HepG2 (cell line): Measurements from ENCODE around the gene CHST13. TPM values are rescaled to one million over a fixed set of nuclear protein-coding genes. Genes with fewer than 3 reads are reported as not detected.

Experiments
- ATAC-seq: fragments of 200-7000 bp; cut with Tn5 transposase; 3 replicates; pipeline ENCODE4 v1.9.1; 2020; ENCODE audit warnings: mild to moderate bottlenecking, moderate library complexity
- BruUV-seq: library from RNA; stranded (reverse); fragments of 400-500 nt; replicated peaks from 2 replicates; lab custom pipeline; 2021; lab: Mats Ljungman, UMichigan
- CTCF ChIA-PET: fragments of 300-600 bp; formaldehyde crosslinking; extraction: SDS; loops from one replicate; lab custom pipeline; 2021; ENCODE audit warnings: low total read pairs, inconsistent platforms, low intra/inter-chr PET ratio; lab: Yijun Ruan, JAX
- POLR2A ChIA-PET: fragments of 350-600 bp; sonication (Branson Sonifier 250); formaldehyde crosslinking; loops from one replicate; lab custom pipeline; 2020; ENCODE audit warnings: antibody characterized with exemption, inconsistent platforms; lab: Yijun Ruan, JAX
- DNase-seq: peaks from one replicate; pipeline ENCODE4 v3.0.0-alpha.2; 2015; ENCODE audit warnings: low spot score
- FAIRE-seq: peaks from 3 replicates; lab custom pipeline; 2011; peaks lifted over from hg19 to GRCh38; lab: Jason Lieb, UNC
- H2AFZ ChIP-seq: one replicate; pipeline ENCODE4 v1.6.1; 2011; ENCODE audit warnings: low read length, inconsistent platforms
- H3K27ac ChIP-seq: fragments of 300-600 bp; 3 replicates; pipeline ENCODE4 v1.8.0; 2011; ENCODE audit warnings: mixed run types, mild to moderate bottlenecking, mixed read lengths, low read length, inconsistent platforms; ENCODE audit not compliant: insufficient read depth; ENCODE audit errors: extremely low read length
- H3K27me3 ChIP-seq, 2 experiments: fragments of 200-600 bp in 1 of 2; 2 replicates in 1 of 2; 3 replicates in 1 of 2; pipeline versions ENCODE4 v1.6.0 to v1.8.0; 2011; ENCODE audit warnings: low read length in 2 of 2, mild to moderate bottlenecking in 2 of 2, moderate library complexity in 2 of 2, inconsistent platforms in 1 of 2; ENCODE audit not compliant: insufficient read depth in 2 of 2, control insufficient read depth in 1 of 2
- H3K36me3 ChIP-seq, 2 experiments: fragments of 200-600 bp in 1 of 2; replicated peaks in 1 of 2; 2 replicates in 1 of 2; 3 replicates in 1 of 2; pipeline versions ENCODE4 v1.5.1 to v1.8.0; 2011; ENCODE audit warnings: low read length in 2 of 2, inconsistent platforms in 1 of 2; ENCODE audit not compliant: insufficient read depth in 2 of 2, control insufficient read depth in 1 of 2
- H3K4me1 ChIP-seq: 2 replicates; pipeline ENCODE4 v1.5.1; 2012; ENCODE audit warnings: low read length, inconsistent platforms; ENCODE audit not compliant: insufficient read depth
- H3K4me2 ChIP-seq: 2 replicates; pipeline ENCODE4 v1.6.0; 2011; ENCODE audit warnings: low read depth, low read length, inconsistent platforms
- H3K4me3 ChIP-seq, 3 experiments: fragments of 200-600 bp in 1 of 3; sonication (generic), shearing (Covaris generic) in 1 of 3; replicated peaks in 1 of 3; 2 replicates each; pipeline ENCODE4 v1.5.1; 2011 to 2016; ENCODE audit warnings: low read length in 3 of 3, inconsistent platforms in 2 of 3, low read depth in 2 of 3, mild to moderate bottlenecking in 2 of 3, control low read depth in 1 of 3, mixed read lengths in 1 of 3; ENCODE audit not compliant: insufficient read depth in 1 of 3
- H3K79me2 ChIP-seq: one replicate; pipeline ENCODE4 v1.6.1; 2011; ENCODE audit warnings: low read length, inconsistent platforms; ENCODE audit not compliant: insufficient read depth
- H3K9ac ChIP-seq: 2 replicates; pipeline ENCODE4 v1.6.0; 2011; ENCODE audit warnings: mild to moderate bottlenecking, low read depth, low read length, inconsistent platforms; ENCODE audit not compliant: insufficient read depth
- H3K9me3 ChIP-seq: 2 replicates; pipeline ENCODE4 v1.5.1; 2012; ENCODE audit warnings: mild to moderate bottlenecking, low read length
- H4K20me1 ChIP-seq: 2 replicates; pipeline ENCODE4 v1.6.0; 2011; ENCODE audit warnings: inconsistent platforms, mild to moderate bottlenecking, low read length, moderate library complexity; ENCODE audit not compliant: insufficient read depth
- ARID4A ChIP-seq: sonication (generic); formaldehyde crosslinking; IDR thresholded peaks from 2 replicates; pipeline ENCODE4 v1.5.0; 2020; ENCODE audit warnings: mild to moderate bottlenecking, missing genetic modification reagents, borderline replicate concordance
- CC2D1A ChIP-seq: sonication (generic); formaldehyde crosslinking; IDR thresholded peaks from 2 replicates; pipeline ENCODE4 v1.8.1; 2023; ENCODE audit warnings: mild to moderate bottlenecking, missing genetic modification reagents
- CEBPG ChIP-seq: IDR thresholded peaks from 2 replicates; pipeline ENCODE4 v1.6.1; 2016
- SATB2 ChIP-seq: sonication (generic); formaldehyde crosslinking; IDR thresholded peaks from 2 replicates; pipeline ENCODE4 v1.5.0; 2020; ENCODE audit warnings: missing genetic modification reagents
- YY1 ChIP-seq: IDR thresholded peaks from 2 replicates; pipeline ENCODE4 v1.6.1; 2011; ENCODE audit warnings: low read length, low read depth, moderate library complexity, mild to moderate bottlenecking; ENCODE audit not compliant: insufficient read depth, insufficient replicate concordance
- ZNF20 ChIP-seq: sonication (generic); formaldehyde crosslinking; IDR thresholded peaks from 2 replicates; pipeline ENCODE4 v1.4.0; 2020; ENCODE audit warnings: mild to moderate bottlenecking, moderate library complexity, missing genetic modification reagents
- WGBS: methylation state at CpG from one replicate; pipeline ENCODE4 v1.1.6; 2017; ENCODE audit warnings: low lambda C conversion rate; 5-methylcytosine and 5-hydroxymethylcytosine counted together
- in situ Hi-C: cut with HindIII; loops from 2 replicates; pipeline ENCODE4 v1.10.0; 2017; ENCODE audit warnings: low pct_unique_long_range_greater_than_20kb; ENCODE audit not compliant: extremely low pct_ligation_motif_present
- intact Hi-C: fragments of 100-400 bp; cut with micrococcal nuclease; formaldehyde crosslinking; loops from one replicate; pipeline ENCODE4 v1.10.0; 2022; ENCODE audit not compliant: unreplicated experiment
- polyA plus RNA-seq, 8 experiments: library from polyadenylated mRNA; depleted of rRNA in 3 of 8; stranded (reverse) in 7 of 8; unstranded in 1 of 8; fragments of >200 nt; fragmentation: Illumina TruSeq in 4 of 8; extraction: Trizol in 4 of 8; gene quantifications; 2 replicates each; pipeline versions ENCODE4 v1.2.1 to v1.2.3, GENCODE V29; 2011 to 2016; ENCODE audit warnings: low read depth in 4 of 8, missing spikeins in 1 of 8, mixed read lengths in 1 of 8; ENCODE audit not compliant: insufficient read depth in 1 of 8
- total RNA-seq, 5 experiments: library from RNA; depleted of rRNA; stranded (reverse); fragments of >200 nt; fragmentation: Illumina TruSeq; extraction: Trizol; gene quantifications; 2 replicates each; pipeline ENCODE4 v1.2.3, GENCODE V29; 2016; ENCODE audit warnings: low read depth in 1 of 5
- TF ChIP-seq, protein P1 (sequence below): sonication (generic); formaldehyde crosslinking; IDR thresholded peaks from 2 replicates; pipeline ENCODE4 v1.8.1; 2023; ENCODE audit warnings: missing genetic modification reagents, inconsistent platforms, borderline replicate concordance
- TF ChIP-seq, protein P2 (sequence below): sonication (generic); formaldehyde crosslinking; IDR thresholded peaks from 2 replicates; pipeline ENCODE4 v1.4.0; 2020; ENCODE audit warnings: mild to moderate bottlenecking, missing genetic modification reagents

CHST13 gene
- total and polyA plus RNA-seq, 2 of the 13 experiments (the other 11 are each of a cell fraction or from before 2014, with no cell fraction given): 32.0 to 43.1 TPM

DNA sequence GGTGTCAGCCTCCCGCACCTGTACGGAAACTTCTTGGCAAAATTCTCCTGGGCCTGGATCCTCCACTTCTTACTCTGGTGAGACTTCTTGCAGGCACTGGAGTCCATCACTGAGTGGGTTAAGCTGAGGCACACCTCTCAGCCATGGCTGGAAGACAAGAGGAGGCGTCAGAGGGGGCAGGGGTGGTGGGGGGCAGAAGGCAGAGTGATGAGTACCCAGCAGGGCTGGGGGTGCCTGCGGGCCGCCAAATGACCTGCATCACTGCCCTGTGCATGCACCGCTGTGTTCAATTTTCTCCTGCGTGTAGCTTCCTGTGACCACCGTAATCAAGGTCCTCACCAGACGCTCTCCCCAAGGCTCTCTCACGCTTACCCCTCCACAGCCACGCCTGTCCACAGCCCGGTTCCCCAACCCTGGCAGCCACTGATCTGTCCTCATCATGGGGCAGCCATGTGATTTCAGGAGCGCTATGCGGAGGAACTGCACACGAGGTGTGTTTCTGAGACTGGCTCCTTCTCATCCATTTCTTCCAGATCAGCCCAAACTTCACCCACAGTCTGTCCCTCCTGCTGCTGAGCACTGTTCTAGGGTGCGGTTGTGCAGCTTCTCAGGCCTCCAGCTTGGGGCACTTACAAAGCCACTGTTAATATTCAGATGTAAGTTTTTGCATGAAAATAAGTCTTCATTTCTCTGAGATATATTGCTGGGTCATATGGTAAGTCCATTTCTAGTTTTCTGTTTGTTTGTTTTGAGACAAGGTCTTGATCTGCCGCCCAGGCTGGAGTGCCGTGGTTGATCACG is 29.5 kb downstream of the CHST13 start:
- 38% methylated on average over 14 of the region's 19 CpGs for WGBS
- Histone ChIP-seq H3K27me3 (peaks cover 7 to 40% of the 10 kb centered on the region in 2 experiments; a peak in 3 of 5 replicates), H2AFZ (no peak overlapping the region), H3K4me3 (no peak overlapping the region), H3K4me1 (peaks cover 8% of the 10 kb centered on the region; the same call in 1 of the 2 replicates), H3K9ac (no peak overlapping the region), H4K20me1 (no peaks in the 10 kb centered on the region), H3K79me2 (no peaks in the 10 kb centered on the region), H3K9me3 (no peaks in the 10 kb centered on the region), H3K36me3 (no peaks in the 10 kb centered on the region), H3K4me2 (no peak overlapping the region), H3K27ac (no peak overlapping the region)
- intact Hi-C loops: loop anchor here (10.0 kb wide), 2 partner anchors 59 to 921 kb away; no protein-coding TSS in a partner anchor
- ChIA-PET POLR2A (interaction anchor here (1.3 to 1.5 kb wide), 2 partner anchors 29 to 30 kb away, joined by 3 read pairs; no protein-coding TSS in a partner anchor), CTCF (no interaction called here)
- FAIRE-seq: no peak
- no peak for TF ChIP-seq CEBPG (CRISPR knock-in tag)
- TF ChIP-seq, protein P1, sequence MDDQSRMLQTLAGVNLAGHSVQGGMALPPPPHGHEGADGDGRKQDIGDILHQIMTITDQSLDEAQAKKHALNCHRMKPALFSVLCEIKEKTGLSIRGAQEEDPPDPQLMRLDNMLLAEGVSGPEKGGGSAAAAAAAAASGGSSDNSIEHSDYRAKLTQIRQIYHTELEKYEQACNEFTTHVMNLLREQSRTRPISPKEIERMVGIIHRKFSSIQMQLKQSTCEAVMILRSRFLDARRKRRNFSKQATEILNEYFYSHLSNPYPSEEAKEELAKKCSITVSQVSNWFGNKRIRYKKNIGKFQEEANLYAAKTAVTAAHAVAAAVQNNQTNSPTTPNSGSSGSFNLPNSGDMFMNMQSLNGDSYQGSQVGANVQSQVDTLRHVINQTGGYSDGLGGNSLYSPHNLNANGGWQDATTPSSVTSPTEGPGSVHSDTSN (CRISPR knock-in tag): no peak
- no peak for TF ChIP-seq YY1
- TF ChIP-seq ARID4A (CRISPR knock-in tag): no peak
- TF ChIP-seq, protein P2, sequence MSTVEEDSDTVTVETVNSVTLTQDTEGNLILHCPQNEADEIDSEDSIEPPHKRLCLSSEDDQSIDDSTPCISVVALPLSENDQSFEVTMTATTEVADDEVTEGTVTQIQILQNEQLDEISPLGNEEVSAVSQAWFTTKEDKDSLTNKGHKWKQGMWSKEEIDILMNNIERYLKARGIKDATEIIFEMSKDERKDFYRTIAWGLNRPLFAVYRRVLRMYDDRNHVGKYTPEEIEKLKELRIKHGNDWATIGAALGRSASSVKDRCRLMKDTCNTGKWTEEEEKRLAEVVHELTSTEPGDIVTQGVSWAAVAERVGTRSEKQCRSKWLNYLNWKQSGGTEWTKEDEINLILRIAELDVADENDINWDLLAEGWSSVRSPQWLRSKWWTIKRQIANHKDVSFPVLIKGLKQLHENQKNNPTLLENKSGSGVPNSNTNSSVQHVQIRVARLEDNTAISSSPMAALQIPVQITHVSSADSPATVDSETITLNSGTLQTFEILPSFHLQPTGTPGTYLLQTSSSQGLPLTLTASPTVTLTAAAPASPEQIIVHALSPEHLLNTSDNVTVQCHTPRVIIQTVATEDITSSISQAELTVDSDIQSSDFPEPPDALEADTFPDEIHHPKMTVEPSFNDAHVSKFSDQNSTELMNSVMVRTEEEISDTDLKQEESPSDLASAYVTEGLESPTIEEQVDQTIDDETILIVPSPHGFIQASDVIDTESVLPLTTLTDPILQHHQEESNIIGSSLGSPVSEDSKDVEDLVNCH (CRISPR knock-in tag): no peak
- no peak for TF ChIP-seq SATB2 (CRISPR knock-in tag)
- TF ChIP-seq CC2D1A (CRISPR knock-in tag): no peak
- no peak for TF ChIP-seq ZNF20 (CRISPR knock-in tag)
- no TSS peak for BruUV-seq
- ATAC-seq: no peak
- in situ Hi-C loops: no loop called here
- DNase-seq: no peak
